ENCODE data around the gene FOXF2.

GRCh38 chr6:1379788-1380147 is 9.6 kb upstream of the FOXF2 start:
- TF ChIP-seq POLR2A (IDR thresholded peaks at IDR 0.05; ENCODE audit: low read depth, low read length), result no peak
- no peak for TF ChIP-seq POLR2AphosphoS5 (IDR thresholded peaks at IDR 0.05; ENCODE audit: low read depth, low read length)

Measured in GM12892 (cell line).